Psoas muscle (tissue), 8 donors: ENCODE data around the gene ADAP1. TPM values are rescaled to one million over a fixed set of nuclear protein-coding genes. Genes with fewer than 3 reads are reported as not detected.
A peak's percentile ranks its signal among the peaks of the same experiment; 100 is the strongest.
"Not testable (repeated sequence)": the region's sequence is repeated elsewhere in the genome, so short reads cannot be mapped to it uniquely, and the experiment has no call there.

Experiments
- ATAC-seq, 4 donors: fragments of 200-7000 bp; cut with Tn5 transposase; one replicate each; pipeline ENCODE4 v1.9.1; 2020; ENCODE audit warnings: moderate library complexity in 3 of 4, mild to moderate bottlenecking in 2 of 4
- DNase-seq, 2 donors: peaks; one replicate each; pipeline ENCODE4 v3.0.0-alpha.2; 2020
- H3K27ac ChIP-seq: fragments of 200-600 bp; one replicate; pipeline ENCODE4 v1.8.0; 2022
- H3K27me3 ChIP-seq, 3 donors: fragments of 200-600 bp in 1 of 3; one replicate each; pipeline versions ENCODE4 v1.6.1 to v1.8.0; 2013 to 2022; ENCODE audit warnings: low read length in 2 of 3, mild to moderate bottlenecking in 2 of 3, moderate library complexity in 1 of 3; ENCODE audit not compliant: insufficient read depth in 3 of 3
- H3K36me3 ChIP-seq, 2 donors: fragments of 200-600 bp in 1 of 2; one replicate each; pipeline versions ENCODE4 v1.6.1 to v1.8.0; 2013 to 2022; ENCODE audit warnings: low read depth in 1 of 2, mild to moderate bottlenecking in 1 of 2, moderate library complexity in 1 of 2; ENCODE audit not compliant: insufficient read depth in 1 of 2
- H3K4me1 ChIP-seq: fragments of 200-600 bp; one replicate; pipeline ENCODE4 v1.8.0; 2022
- H3K4me3 ChIP-seq: fragments of 200-600 bp; one replicate; pipeline ENCODE4 v1.8.0; 2022; ENCODE audit warnings: mild to moderate bottlenecking
- H3K9me3 ChIP-seq: fragments of 200-600 bp; one replicate; pipeline ENCODE4 v1.8.0; 2022
- CTCF ChIP-seq: fragments of 200-600 bp; IDR thresholded peaks from one replicate; pipeline ENCODE4 v1.8.0; 2022; ENCODE audit warnings: antibody characterized with exemption
- WGBS, 3 donors: extraction: QIAGEN DNeasy Blood & Tissue Kit; methylation state at CpG; one replicate each; pipeline versions ENCODE4 v1.1.6 to v1.1.7; 2013; 5-methylcytosine and 5-hydroxymethylcytosine counted together
- intact Hi-C, 2 donors: fragments of 100-400 bp; cut with DNase I; formaldehyde crosslinking; loops; one replicate each; pipeline versions ENCODE4 v1.11.0 to v1.14.2; 2022
- long read RNA-seq, 2 donors: library from polyadenylated mRNA; unstranded; transcript quantifications; one replicate each; pipeline ENCODE4 v2.0.0, GENCODE V29; 2021
- polyA plus RNA-seq, 3 donors: library from polyadenylated mRNA; stranded (reverse); fragments of 200-250 nt; gene quantifications; one replicate each; pipeline ENCODE4 v1.2.3, GENCODE V29; 2013
- total RNA-seq, 4 donors: library from RNA; stranded (reverse); fragmentation: NEBNext Ultra II Directional in 2 of 4; extraction: Animal tissue kit (Norgen Biotek cat#: 25700) in 2 of 4; gene quantifications; one replicate each; pipeline versions ENCODE4 v1.2.1 to v1.2.4, GENCODE V29; 2021 to 2023
- donor health status: healthy with polysubstance abuse.
- donor health status: DM: no; HTN: no; CAD: no; lungs with moderate emphysema.
- donor health status: Bipolar disorder and iron deficiency.
- donor health status: healthy.
- donor health status: DM: yes; HTN: yes; CAD: no.
- donor health status: DM: no; HTN: no; CAD: no.
- donor health status: DM: no; HTN: no; CAD: no.
- donor health status: DM: yes; HTN: yes; CAD: no.

ADAP1 gene
- total RNA-seq (1 to 10 TPM in 3 of 4 donors, under 1 TPM in 1; 0.88 to 1.4 (median 1.2) TPM), polyA plus RNA-seq (under 1 TPM; 0.18 to 0.56 (median 0.56) TPM)
- long read RNA-seq, donor 1, partial matches to known transcripts: 0 of 1 reads
- long read RNA-seq, donor 1, other reads (novel, unspliced or antisense): 0 of 1 reads
- long read RNA-seq, donor 2, partial matches to known transcripts: 0 of 1 reads
- long read RNA-seq, donor 2, other reads (novel, unspliced or antisense): 1 of 1 reads

- no peaks in the 10 kb centered on the region for H3K4me1 ChIP-seq
- no peak within 1 kb of the TSS for H3K27ac ChIP-seq
- DNase-seq: peak; percentile 51 to 62
- no peaks in the 10 kb centered on the region for H3K9me3 ChIP-seq
- intact Hi-C loops: loop anchor here in 1 of 2 donors (5.0 kb wide), 1 partner anchor 47 kb away; no protein-coding TSS in a partner anchor
- TF ChIP-seq CTCF: no peak
- peaks cover 0 to 54% (median 14%) of the 10 kb centered on the region in 3 donors for H3K27me3 ChIP-seq
- H3K4me3 ChIP-seq: peak within 1 kb of the TSS; percentile 62
- ATAC-seq: peak; percentile 48 to 73 (median 62)
- WGBS, 3 donors: 9 to 20% (median 16%) methylated on average over 47 to 115 of the region's 115 CpGs
- no peaks in the 10 kb centered on the region for H3K36me3 ChIP-seq
These were observed at the start of gene ADAP1 for GRCh38 chr7:954330-955238. TSS of gene ADAP1 (minus strand) at chr7:954680. CDS start at chr7:954477, 203 bp downstream.

- DNase-seq, H3K4me1 ChIP-seq, H3K4me3 ChIP-seq, H3K9me3 ChIP-seq, H3K36me3 ChIP-seq, intact Hi-C loops, H3K27me3 ChIP-seq, ATAC-seq, H3K27ac ChIP-seq: not testable (repeated sequence)
- 84 to 100% (median 90%) methylated on average over 1 to 7 of the region's 7 CpGs for WGBS, 3 donors
These were observed 48.0 kb upstream of the ADAP1 start for GRCh38 chr7:1002445-1002844.

GRCh38 chr7:1002026-1002425, 47.5 kb upstream of the ADAP1 start:
- H3K27me3 ChIP-seq, H3K4me3 ChIP-seq, H3K36me3 ChIP-seq, H3K9me3 ChIP-seq, H3K4me1 ChIP-seq, H3K27ac ChIP-seq, intact Hi-C loops, ATAC-seq, DNase-seq: not testable (repeated sequence)
- 91 to 100% (median 100%) methylated on average over 3 to 4 of the region's 4 CpGs for WGBS, 3 donors

GRCh38 chr7:1001069-1001770, 46.7 kb upstream of the ADAP1 start:
- H3K36me3 ChIP-seq, H3K4me1 ChIP-seq, DNase-seq, H3K9me3 ChIP-seq, H3K4me3 ChIP-seq, H3K27me3 ChIP-seq, H3K27ac ChIP-seq, ATAC-seq, intact Hi-C loops: not testable (repeated sequence)
- WGBS, 3 donors: 85 to 92% (median 88%) methylated on average over 13 to 14 of the region's 14 CpGs

- WGBS, 3 donors: 87 to 91% (median 88%) methylated on average over 37 to 52 of the region's 52 CpGs
- H3K27me3 ChIP-seq: no peaks in the 10 kb centered on the region
- no peak for TF ChIP-seq CTCF
- H3K36me3 ChIP-seq: peaks cover 0 to 6% of the 10 kb centered on the region in 2 donors
- no peaks in the 10 kb centered on the region for H3K9me3 ChIP-seq
- no peak overlapping the region for H3K4me3 ChIP-seq
- intact Hi-C loops: loop anchor here in 1 of 2 donors (10.0 kb wide), 1 partner anchor 175 kb away; no protein-coding TSS in a partner anchor
- no peak for ATAC-seq
- DNase-seq: no peak
- H3K27ac ChIP-seq: no peak overlapping the region
- H3K4me1 ChIP-seq: no peaks in the 10 kb centered on the region
These were observed 45.8 kb upstream of the ADAP1 start for GRCh38 chr7:999941-1000935.
